ENCODE results near the gene GRID1. TPM values are rescaled to one million over a fixed set of nuclear protein-coding genes. Genes with fewer than 3 reads are reported as not detected.
A peak's percentile ranks its signal among the peaks of the same experiment; 100 is the strongest.

Gene GRID1
- polyA plus RNA-seq, 1 donor from 2014 or later: not detected

- no peak overlapping the region for H3K4me3 Mint-ChIP-seq
- peaks cover 4% of the 10 kb centered on the region for H3K27me3 Mint-ChIP-seq
Observed at GRCh38 chr10:86345296-86345858, 21.2 kb downstream of the GRID1 start.

GRCh38 chr10:86344714-86345161 lies 21.9 kb downstream of the GRID1 start:
- Mint-ChIP-seq H3K36me3 (peaks cover under 1% of the 10 kb centered on the region), H3K27me3 (peaks cover 2% of the 10 kb centered on the region), H3K4me1 (no peaks in the 10 kb centered on the region), H3K9me3 (no peaks in the 10 kb centered on the region), H3K27ac (no peak overlapping the region), H3K4me3 (no peak overlapping the region)

More at GRCh38 chr10:86345296-86345858, 21.2 kb downstream of the GRID1 start:
- no peak overlapping the region for H3K27ac Mint-ChIP-seq
- H3K36me3 Mint-ChIP-seq: no peaks in the 10 kb centered on the region
- H3K4me1 Mint-ChIP-seq: no peaks in the 10 kb centered on the region
- no peaks in the 10 kb centered on the region for H3K9me3 Mint-ChIP-seq

GRCh38 chr10:86344281-86344680 lies 22.3 kb downstream of the GRID1 start:
- peaks cover 2% of the 10 kb centered on the region for H3K36me3 Mint-ChIP-seq
- no peak overlapping the region for H3K27ac Mint-ChIP-seq
- H3K4me3 Mint-ChIP-seq: no peak overlapping the region
- no peaks in the 10 kb centered on the region for H3K9me3 Mint-ChIP-seq
- no peaks in the 10 kb centered on the region for H3K4me1 Mint-ChIP-seq
- H3K27me3 Mint-ChIP-seq: peaks cover 4% of the 10 kb centered on the region

GRCh38 chr10:86343761-86344160 lies 22.8 kb downstream of the GRID1 start:
- Mint-ChIP-seq H3K36me3 (peaks cover 2% of the 10 kb centered on the region), H3K9me3 (no peaks in the 10 kb centered on the region), H3K4me1 (no peaks in the 10 kb centered on the region), H3K27me3 (peaks cover 6% of the 10 kb centered on the region), H3K4me3 (no peak overlapping the region), H3K27ac (no peak overlapping the region)

- Mint-ChIP-seq H3K4me3 (no peak overlapping the region), H3K36me3 (peaks cover 2% of the 10 kb centered on the region), H3K9me3 (no peaks in the 10 kb centered on the region), H3K27me3 (peaks cover 6% of the 10 kb centered on the region), H3K27ac (no peak overlapping the region), H3K4me1 (no peaks in the 10 kb centered on the region)
Observed at GRCh38 chr10:86342111-86342863, 24.3 kb downstream of the GRID1 start.

- H3K4me1 Mint-ChIP-seq: no peaks in the 10 kb centered on the region
- H3K4me3 Mint-ChIP-seq: no peak overlapping the region
- H3K27ac Mint-ChIP-seq: no peak overlapping the region
- peaks cover 2% of the 10 kb centered on the region for H3K36me3 Mint-ChIP-seq
- H3K27me3 Mint-ChIP-seq: peaks cover 8% of the 10 kb centered on the region
- H3K9me3 Mint-ChIP-seq: no peaks in the 10 kb centered on the region
Observed at GRCh38 chr10:86341361-86341811, 25.2 kb downstream of the GRID1 start.

GRCh38 chr10:86340991-86341260 lies 25.7 kb downstream of the GRID1 start:
- Mint-ChIP-seq H3K27me3 (peaks cover 8% of the 10 kb centered on the region), H3K9me3 (no peaks in the 10 kb centered on the region), H3K4me1 (no peaks in the 10 kb centered on the region)

GRCh38 chr10:86340176-86340990 lies 26.2 kb downstream of the GRID1 start:
- Mint-ChIP-seq H3K4me3 (no peak overlapping the region), H3K4me1 (no peaks in the 10 kb centered on the region), H3K36me3 (peaks cover 2% of the 10 kb centered on the region), H3K9me3 (no peaks in the 10 kb centered on the region), H3K27ac (no peak overlapping the region), H3K27me3 (peaks cover 8% of the 10 kb centered on the region)

More at GRCh38 chr10:86340991-86341260, 25.7 kb downstream of the GRID1 start:
- H3K27ac Mint-ChIP-seq: no peak overlapping the region
- H3K4me3 Mint-ChIP-seq: no peak overlapping the region
- peaks cover 2% of the 10 kb centered on the region for H3K36me3 Mint-ChIP-seq

GRCh38 chr10:86339226-86339865 lies 27.2 kb downstream of the GRID1 start:
- Mint-ChIP-seq H3K4me1 (no peaks in the 10 kb centered on the region), H3K4me3 (no peak overlapping the region), H3K27me3 (peaks cover 8% of the 10 kb centered on the region), H3K27ac (peak overlapping the region in 1 of 3 donors; percentile 6), H3K9me3 (no peaks in the 10 kb centered on the region), H3K36me3 (peaks cover 2% of the 10 kb centered on the region)

GRCh38 chr10:86337121-86337601 lies 29.4 kb downstream of the GRID1 start:
- Mint-ChIP-seq H3K9me3 (no peaks in the 10 kb centered on the region), H3K4me3 (no peak overlapping the region), H3K4me1 (peaks cover 0 to 2% (median 0%) of the 10 kb centered on the region in 3 donors), H3K27me3 (peaks cover 13% of the 10 kb centered on the region), H3K36me3 (peaks cover 2% of the 10 kb centered on the region), H3K27ac (no peak overlapping the region)

GRCh38 chr10:86336341-86336740 lies 30.3 kb downstream of the GRID1 start:
- peaks cover 0 to 2% (median 0%) of the 10 kb centered on the region in 3 donors for H3K4me1 Mint-ChIP-seq
- no peak overlapping the region for H3K27ac Mint-ChIP-seq
- no peaks in the 10 kb centered on the region for H3K9me3 Mint-ChIP-seq
- no peak overlapping the region for H3K4me3 Mint-ChIP-seq
- peaks cover 13% of the 10 kb centered on the region for H3K27me3 Mint-ChIP-seq
- peaks cover 2% of the 10 kb centered on the region for H3K36me3 Mint-ChIP-seq

- no peak overlapping the region for H3K27ac Mint-ChIP-seq
- H3K36me3 Mint-ChIP-seq: peaks cover 2% of the 10 kb centered on the region
- H3K4me1 Mint-ChIP-seq: peaks cover 0 to 2% (median 0%) of the 10 kb centered on the region in 3 donors
- H3K9me3 Mint-ChIP-seq: no peaks in the 10 kb centered on the region
- H3K4me3 Mint-ChIP-seq: no peak overlapping the region
- peaks cover 11% of the 10 kb centered on the region for H3K27me3 Mint-ChIP-seq
Observed at GRCh38 chr10:86335831-86336230, 30.8 kb downstream of the GRID1 start.

- H3K27me3 Mint-ChIP-seq: peaks cover 11% of the 10 kb centered on the region
Observed at GRCh38 chr10:86335257-86335656, 31.3 kb downstream of the GRID1 start.

GRCh38 chr10:86334488-86335085 lies 32.0 kb downstream of the GRID1 start:
- H3K9me3 Mint-ChIP-seq: no peaks in the 10 kb centered on the region
- peaks cover under 1% of the 10 kb centered on the region for H3K36me3 Mint-ChIP-seq
- peaks cover 0 to 2% (median 0%) of the 10 kb centered on the region in 3 donors for H3K4me1 Mint-ChIP-seq
- peaks cover 10% of the 10 kb centered on the region for H3K27me3 Mint-ChIP-seq
- H3K27ac Mint-ChIP-seq: no peak overlapping the region
- no peak overlapping the region for H3K4me3 Mint-ChIP-seq

More at GRCh38 chr10:86335257-86335656, 31.3 kb downstream of the GRID1 start:
- H3K9me3 Mint-ChIP-seq: no peaks in the 10 kb centered on the region
- H3K36me3 Mint-ChIP-seq: peaks cover 2% of the 10 kb centered on the region
- H3K27ac Mint-ChIP-seq: no peak overlapping the region
- no peak overlapping the region for H3K4me3 Mint-ChIP-seq
- peaks cover 0 to 2% (median 0%) of the 10 kb centered on the region in 3 donors for H3K4me1 Mint-ChIP-seq
